SH-SY5Y (cell line): Measurements from ENCODE around the gene CHST11.

Source experiments
- GATA2 ChIP-seq: IDR thresholded peaks from 2 replicates; pipeline ENCODE4 v1.6.1; 2011; ENCODE audit warnings: mild to moderate bottlenecking, low read depth, low read length
- GATA3 ChIP-seq: IDR thresholded peaks from 2 replicates; pipeline ENCODE4 v1.6.1; 2011; ENCODE audit warnings: low read depth, mild to moderate bottlenecking, low read length, moderate library complexity

DNA sequence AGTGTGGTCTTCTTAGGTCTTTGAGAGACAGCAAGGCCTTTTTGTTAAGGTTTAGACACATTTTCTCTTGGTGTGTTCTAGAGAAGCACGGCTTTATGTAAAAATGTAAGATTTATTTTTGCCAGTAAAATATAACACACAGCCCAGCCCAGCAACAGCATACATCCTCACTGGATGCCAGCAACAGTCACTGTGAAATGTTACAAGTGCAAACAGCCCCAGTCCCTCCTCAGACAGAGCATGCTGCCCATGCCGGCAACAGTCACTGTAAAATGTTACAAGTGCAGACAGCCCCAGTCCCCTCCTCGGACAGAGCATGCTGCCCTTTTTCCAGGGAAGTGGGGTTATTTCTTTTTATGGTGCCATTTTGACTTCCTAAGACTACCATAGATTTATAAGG, 207.6 kb downstream of the CHST11 start:
- no peak for TF ChIP-seq GATA2
- no peak for TF ChIP-seq GATA3
